Testis (tissue), 2 donors: ENCODE results near the gene BSPH1.

Experiments
- POLR2A ChIP-seq: fragments of 450-650 bp; IDR thresholded peaks from one replicate; pipeline ENCODE4 v1.6.1; 2017; ENCODE audit warnings: antibody characterized with exemption, mild to moderate bottlenecking, moderate library complexity
- TF ChIP-seq, protein P1 (sequence below), 3 experiments: fragments of 450-650 bp in 2 of 3; fragments of 200-600 bp in 1 of 3; sonication (generic) in 1 of 3; IDR thresholded peaks; one replicate each; pipeline ENCODE4 v1.5.1; 2016 to 2019; ENCODE audit warnings: antibody characterized with exemption in 3 of 3, mild to moderate bottlenecking in 2 of 3, moderate library complexity in 1 of 3

DNA sequence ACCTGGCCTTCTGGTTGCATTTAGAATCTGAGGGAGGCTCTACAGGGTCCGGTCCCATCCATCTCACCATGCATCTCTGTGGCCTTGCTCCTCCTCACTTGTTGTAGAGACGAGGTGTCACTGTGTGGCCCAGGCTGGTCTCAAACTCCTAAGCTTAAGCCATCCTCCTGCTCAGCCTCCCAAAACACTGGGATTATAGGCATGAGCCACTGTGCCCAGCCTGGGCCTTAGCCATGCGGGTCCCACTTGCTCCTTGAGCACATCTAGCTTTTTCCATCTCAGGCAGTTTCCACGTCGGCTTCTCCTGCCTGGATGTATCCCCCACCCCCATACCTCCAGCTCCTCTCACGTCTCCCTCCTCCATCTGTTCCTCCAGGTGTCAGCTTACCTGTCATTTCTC is 12.3 kb upstream of the BSPH1 start:
- TF ChIP-seq, protein P1, sequence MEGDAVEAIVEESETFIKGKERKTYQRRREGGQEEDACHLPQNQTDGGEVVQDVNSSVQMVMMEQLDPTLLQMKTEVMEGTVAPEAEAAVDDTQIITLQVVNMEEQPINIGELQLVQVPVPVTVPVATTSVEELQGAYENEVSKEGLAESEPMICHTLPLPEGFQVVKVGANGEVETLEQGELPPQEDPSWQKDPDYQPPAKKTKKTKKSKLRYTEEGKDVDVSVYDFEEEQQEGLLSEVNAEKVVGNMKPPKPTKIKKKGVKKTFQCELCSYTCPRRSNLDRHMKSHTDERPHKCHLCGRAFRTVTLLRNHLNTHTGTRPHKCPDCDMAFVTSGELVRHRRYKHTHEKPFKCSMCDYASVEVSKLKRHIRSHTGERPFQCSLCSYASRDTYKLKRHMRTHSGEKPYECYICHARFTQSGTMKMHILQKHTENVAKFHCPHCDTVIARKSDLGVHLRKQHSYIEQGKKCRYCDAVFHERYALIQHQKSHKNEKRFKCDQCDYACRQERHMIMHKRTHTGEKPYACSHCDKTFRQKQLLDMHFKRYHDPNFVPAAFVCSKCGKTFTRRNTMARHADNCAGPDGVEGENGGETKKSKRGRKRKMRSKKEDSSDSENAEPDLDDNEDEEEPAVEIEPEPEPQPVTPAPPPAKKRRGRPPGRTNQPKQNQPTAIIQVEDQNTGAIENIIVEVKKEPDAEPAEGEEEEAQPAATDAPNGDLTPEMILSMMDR (IDR thresholded peaks at IDR 0.05): no peak
- no peak for TF ChIP-seq POLR2A
